ENCODE results near the gene LRP11. TPM values are rescaled to one million over a fixed set of nuclear protein-coding genes. Genes with fewer than 3 reads are reported as not detected.

Gene LRP11
- total RNA-seq, 1 experiment from 2014 or later, result 14.8 TPM

DNA sequence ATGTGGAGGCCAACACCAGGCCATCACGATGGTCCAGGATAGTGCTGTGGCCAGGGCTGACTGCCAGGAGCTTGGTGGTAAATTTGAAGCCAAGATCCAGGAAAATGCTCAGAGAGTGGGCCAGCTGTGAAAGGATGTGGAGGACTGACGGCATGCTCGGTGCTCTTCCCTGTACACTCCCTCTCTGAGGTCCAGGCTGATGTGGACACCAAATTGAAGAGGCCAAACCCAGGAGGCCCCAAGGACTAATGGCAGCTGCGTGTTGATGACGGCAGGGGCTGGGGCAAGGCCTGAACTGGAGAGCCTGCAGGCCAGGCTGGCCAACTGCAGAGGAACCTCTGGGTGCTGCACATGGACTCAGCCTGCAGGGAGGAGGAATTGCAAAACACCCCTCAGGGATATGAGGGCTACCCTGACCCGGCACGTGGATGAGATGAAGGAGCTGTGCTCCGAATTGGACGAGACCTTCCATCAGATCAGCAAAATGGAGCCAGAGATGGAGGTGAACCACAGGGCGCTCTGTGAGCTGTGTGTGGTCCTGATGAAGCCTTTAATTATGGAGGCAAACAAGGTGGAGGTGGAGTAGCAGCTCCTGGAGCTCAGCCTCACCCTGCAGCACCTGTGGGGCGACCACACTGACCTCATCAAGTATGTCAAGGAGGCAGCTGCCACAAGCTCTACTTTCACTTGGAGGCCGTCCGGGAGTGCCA is 40.7 kb upstream of the LRP11 start:
- Histone ChIP-seq H3K18ac (ENCODE audit: insufficient read length, low read depth, low read length) (no peak overlapping the region), H3K4me1 (ENCODE audit: insufficient read depth, low read length) (no peaks in the 10 kb centered on the region), H3T11ph (ENCODE audit: low read length) (no peak overlapping the region), H3K27ac (ENCODE audit: insufficient read length, low read depth, low read length) (no peak overlapping the region), H2BK20ac (ENCODE audit: low read depth, low read length, poor library complexity, severe bottlenecking) (no peak overlapping the region), H2AK5ac (ENCODE audit: insufficient read length, low read length) (no peak overlapping the region), H3K23ac (ENCODE audit: insufficient read length, low read depth, low read length) (no peak overlapping the region), H3K56ac (ENCODE audit: insufficient read length, low read depth, low read length) (no peak overlapping the region), H3K9me3 (ENCODE audit: control insufficient read depth, low read depth, low read length) (no peaks in the 10 kb centered on the region), H4K91ac (ENCODE audit: insufficient read length, low read depth, low read length) (no peak overlapping the region), H3K79me2 (ENCODE audit: insufficient read depth, low read length) (no peaks in the 10 kb centered on the region), H4K8ac (replicated peaks; ENCODE audit: insufficient read length, low read depth, low read length) (no peak overlapping the region), H3K23me2 (ENCODE audit: insufficient read length, low read depth, low read length, poor library complexity, severe bottlenecking) (no peaks in the 10 kb centered on the region), H2AFZ (ENCODE audit: low read length) (no peak overlapping the region), H2BK12ac (ENCODE audit: insufficient read length, low read depth, low read length) (no peak overlapping the region), H3K27me3 (ENCODE audit: insufficient read depth, low read length) (no peaks in the 10 kb centered on the region), H2BK5ac (ENCODE audit: insufficient read length, low read length) (no peak overlapping the region), H3K9ac (ENCODE audit: extremely low read depth, insufficient read length, low read length) (no peak overlapping the region), H3K79me1 (ENCODE audit: insufficient read depth, low read depth, low read length, poor library complexity, severe bottlenecking) (no peaks in the 10 kb centered on the region), H2BK120ac (ENCODE audit: low read depth, low read length, poor library complexity, severe bottlenecking) (no peak overlapping the region), H3K4ac (ENCODE audit: low read depth, low read length) (no peak overlapping the region), H4K20me1 (ENCODE audit: control insufficient read depth, insufficient read depth, insufficient read length) (no peaks in the 10 kb centered on the region), H2BK15ac (ENCODE audit: low read depth, low read length) (no peak overlapping the region), H3K4me2 (ENCODE audit: insufficient read depth, insufficient read length, low read length) (no peak overlapping the region), H3K14ac (ENCODE audit: insufficient read depth, low read length) (no peak overlapping the region), H4K5ac (ENCODE audit: insufficient read length, low read depth, low read length) (no peak overlapping the region)
- Mint-ChIP-seq H3K27me3 (ENCODE audit: low read depth) (peaks cover 17% of the 10 kb centered on the region), H3K4me3 (no peak overlapping the region; a peak in 1 of 5 replicates), H3K36me3 (ENCODE audit: insufficient read depth in 1 of 3, low read depth in 3 of 3) (peaks cover 5 to 7% (median 5%) of the 10 kb centered on the region in 3 experiments; a peak in 5 of 7 replicates), H3K9me3 (peaks cover 23 to 31% of the 10 kb centered on the region in 2 experiments), H3K27ac (no peak overlapping the region), H3K4me1 (peaks cover 3 to 7% of the 10 kb centered on the region in 2 experiments; a peak in 1 of 4 replicates)
- peak; percentile 14 for DNase-seq
- no CpG with 5 or more reads among the region's 13 CpGs for WGBS (ENCODE audit: extremely low coverage, insufficient read length, low lambda C conversion rate)
- TF ChIP-seq, protein P1, sequence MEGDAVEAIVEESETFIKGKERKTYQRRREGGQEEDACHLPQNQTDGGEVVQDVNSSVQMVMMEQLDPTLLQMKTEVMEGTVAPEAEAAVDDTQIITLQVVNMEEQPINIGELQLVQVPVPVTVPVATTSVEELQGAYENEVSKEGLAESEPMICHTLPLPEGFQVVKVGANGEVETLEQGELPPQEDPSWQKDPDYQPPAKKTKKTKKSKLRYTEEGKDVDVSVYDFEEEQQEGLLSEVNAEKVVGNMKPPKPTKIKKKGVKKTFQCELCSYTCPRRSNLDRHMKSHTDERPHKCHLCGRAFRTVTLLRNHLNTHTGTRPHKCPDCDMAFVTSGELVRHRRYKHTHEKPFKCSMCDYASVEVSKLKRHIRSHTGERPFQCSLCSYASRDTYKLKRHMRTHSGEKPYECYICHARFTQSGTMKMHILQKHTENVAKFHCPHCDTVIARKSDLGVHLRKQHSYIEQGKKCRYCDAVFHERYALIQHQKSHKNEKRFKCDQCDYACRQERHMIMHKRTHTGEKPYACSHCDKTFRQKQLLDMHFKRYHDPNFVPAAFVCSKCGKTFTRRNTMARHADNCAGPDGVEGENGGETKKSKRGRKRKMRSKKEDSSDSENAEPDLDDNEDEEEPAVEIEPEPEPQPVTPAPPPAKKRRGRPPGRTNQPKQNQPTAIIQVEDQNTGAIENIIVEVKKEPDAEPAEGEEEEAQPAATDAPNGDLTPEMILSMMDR (conservative IDR thresholded peaks at IDR 0.05), result no peak

Data from H9 (cell line).